DOHH2 (cell line): ENCODE data around the gene F8.

Experiments
- EZH2phosphoT487 ChIP-seq: fragments of 200-600 bp; sonication (generic); IDR thresholded peaks from 2 replicates; pipeline ENCODE4 v1.6.1; 2017; ENCODE audit warnings: borderline replicate concordance, mild to moderate bottlenecking, antibody characterized with exemption, low read length, moderate library complexity, mixed read lengths
- TF ChIP-seq, protein P1 (sequence below): fragments of 200-600 bp; sonication (generic); IDR thresholded peaks from one replicate; pipeline ENCODE4 v1.5.1; 2014; ENCODE audit warnings: antibody characterized with exemption, mild to moderate bottlenecking, low read depth, low read length; ENCODE audit not compliant: poor library complexity, severe bottlenecking

DNA sequence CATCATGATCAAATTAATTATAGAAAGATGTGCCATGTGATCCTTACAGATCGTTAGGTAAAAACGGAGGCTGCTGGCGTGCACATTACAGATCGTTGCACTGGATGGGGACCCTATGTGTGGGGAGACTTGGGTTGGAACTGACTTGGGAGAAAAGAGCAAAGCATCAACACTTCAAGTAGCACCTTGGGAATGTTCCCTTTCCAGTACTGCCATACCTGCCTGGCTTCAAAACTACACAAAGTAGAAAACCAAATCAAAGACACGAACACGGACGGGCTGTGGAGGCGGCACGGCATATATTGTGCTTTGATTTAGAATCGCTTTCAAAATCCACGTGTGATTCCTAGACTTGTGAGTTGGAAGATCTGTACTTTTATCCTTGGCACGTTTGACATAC lies 47.5 kb upstream of the F8 start:
- TF ChIP-seq, protein P1, sequence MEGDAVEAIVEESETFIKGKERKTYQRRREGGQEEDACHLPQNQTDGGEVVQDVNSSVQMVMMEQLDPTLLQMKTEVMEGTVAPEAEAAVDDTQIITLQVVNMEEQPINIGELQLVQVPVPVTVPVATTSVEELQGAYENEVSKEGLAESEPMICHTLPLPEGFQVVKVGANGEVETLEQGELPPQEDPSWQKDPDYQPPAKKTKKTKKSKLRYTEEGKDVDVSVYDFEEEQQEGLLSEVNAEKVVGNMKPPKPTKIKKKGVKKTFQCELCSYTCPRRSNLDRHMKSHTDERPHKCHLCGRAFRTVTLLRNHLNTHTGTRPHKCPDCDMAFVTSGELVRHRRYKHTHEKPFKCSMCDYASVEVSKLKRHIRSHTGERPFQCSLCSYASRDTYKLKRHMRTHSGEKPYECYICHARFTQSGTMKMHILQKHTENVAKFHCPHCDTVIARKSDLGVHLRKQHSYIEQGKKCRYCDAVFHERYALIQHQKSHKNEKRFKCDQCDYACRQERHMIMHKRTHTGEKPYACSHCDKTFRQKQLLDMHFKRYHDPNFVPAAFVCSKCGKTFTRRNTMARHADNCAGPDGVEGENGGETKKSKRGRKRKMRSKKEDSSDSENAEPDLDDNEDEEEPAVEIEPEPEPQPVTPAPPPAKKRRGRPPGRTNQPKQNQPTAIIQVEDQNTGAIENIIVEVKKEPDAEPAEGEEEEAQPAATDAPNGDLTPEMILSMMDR = no peak
- no peak for TF ChIP-seq EZH2phosphoT487
